ENCODE measurements around the gene POC5. TPM values are rescaled to one million over a fixed set of nuclear protein-coding genes. Genes with fewer than 3 reads are reported as not detected.

Gene POC5
- total RNA-seq, 1 donor from 2014 or later, result 11.8 TPM

- Mint-ChIP-seq H3K4me3 (ENCODE audit: unreplicated experiment) (peak overlapping the region; percentile 100), H3K27me3 (ENCODE audit: unreplicated experiment) (peaks cover 19% of the 10 kb centered on the region), H3K36me3 (ENCODE audit: unreplicated experiment) (peaks cover 6% of the 10 kb centered on the region), H3K4me1 (ENCODE audit: unreplicated experiment) (peaks cover 24% of the 10 kb centered on the region), H3K27ac (ENCODE audit: unreplicated experiment) (peak overlapping the region; percentile 98), H3K9me3 (ENCODE audit: unreplicated experiment) (no peaks in the 10 kb centered on the region)
- TF ChIP-seq, protein P1, sequence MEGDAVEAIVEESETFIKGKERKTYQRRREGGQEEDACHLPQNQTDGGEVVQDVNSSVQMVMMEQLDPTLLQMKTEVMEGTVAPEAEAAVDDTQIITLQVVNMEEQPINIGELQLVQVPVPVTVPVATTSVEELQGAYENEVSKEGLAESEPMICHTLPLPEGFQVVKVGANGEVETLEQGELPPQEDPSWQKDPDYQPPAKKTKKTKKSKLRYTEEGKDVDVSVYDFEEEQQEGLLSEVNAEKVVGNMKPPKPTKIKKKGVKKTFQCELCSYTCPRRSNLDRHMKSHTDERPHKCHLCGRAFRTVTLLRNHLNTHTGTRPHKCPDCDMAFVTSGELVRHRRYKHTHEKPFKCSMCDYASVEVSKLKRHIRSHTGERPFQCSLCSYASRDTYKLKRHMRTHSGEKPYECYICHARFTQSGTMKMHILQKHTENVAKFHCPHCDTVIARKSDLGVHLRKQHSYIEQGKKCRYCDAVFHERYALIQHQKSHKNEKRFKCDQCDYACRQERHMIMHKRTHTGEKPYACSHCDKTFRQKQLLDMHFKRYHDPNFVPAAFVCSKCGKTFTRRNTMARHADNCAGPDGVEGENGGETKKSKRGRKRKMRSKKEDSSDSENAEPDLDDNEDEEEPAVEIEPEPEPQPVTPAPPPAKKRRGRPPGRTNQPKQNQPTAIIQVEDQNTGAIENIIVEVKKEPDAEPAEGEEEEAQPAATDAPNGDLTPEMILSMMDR (IDR thresholded peaks at IDR 0.05), result no peak
- no peak for DNase-seq (ENCODE audit: extremely low spot score, unreplicated experiment)
Observed at GRCh38 chr5:75716715-75717081, 539 bp downstream of the POC5 start.

GRCh38 chr5:75712091-75712490 lies 5.1 kb downstream of the POC5 start:
- Mint-ChIP-seq H3K4me3 (ENCODE audit: unreplicated experiment) (no peak overlapping the region), H3K27ac (ENCODE audit: unreplicated experiment) (no peak overlapping the region), H3K4me1 (ENCODE audit: unreplicated experiment) (peaks cover 20% of the 10 kb centered on the region), H3K9me3 (ENCODE audit: unreplicated experiment) (no peaks in the 10 kb centered on the region), H3K36me3 (ENCODE audit: unreplicated experiment) (peaks cover 6% of the 10 kb centered on the region), H3K27me3 (ENCODE audit: unreplicated experiment) (no peaks in the 10 kb centered on the region)
- no peak for DNase-seq (ENCODE audit: extremely low spot score, unreplicated experiment)
- TF ChIP-seq, protein P1 (IDR thresholded peaks at IDR 0.05), result no peak

DNA sequence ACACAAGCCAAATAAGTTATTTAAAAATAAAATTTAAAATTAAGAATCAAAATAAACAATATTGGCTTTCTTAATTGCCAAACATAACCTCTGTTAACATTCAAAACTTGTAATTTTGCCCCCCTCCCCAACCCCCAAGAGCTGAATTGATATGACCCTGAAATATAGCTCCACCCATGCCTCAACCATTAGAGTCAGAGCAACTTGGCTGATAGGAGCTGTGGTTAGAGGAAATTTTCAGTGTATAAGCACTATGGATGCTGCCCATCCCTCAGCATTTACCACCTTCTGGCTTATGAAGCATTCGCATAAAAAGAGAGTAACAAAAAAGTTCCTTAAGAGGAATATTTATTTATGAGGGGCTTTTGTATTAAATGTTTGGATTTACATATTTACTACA lies 6.1 kb downstream of the POC5 start:
- no peaks in the 10 kb centered on the region for H3K27me3 Mint-ChIP-seq (ENCODE audit: unreplicated experiment)
- no peak overlapping the region for H3K27ac Mint-ChIP-seq (ENCODE audit: unreplicated experiment)
- DNase-seq (ENCODE audit: extremely low spot score, unreplicated experiment), result no peak
- H3K9me3 Mint-ChIP-seq (ENCODE audit: unreplicated experiment), result no peaks in the 10 kb centered on the region
- peaks cover 12% of the 10 kb centered on the region for H3K4me1 Mint-ChIP-seq (ENCODE audit: unreplicated experiment)
- no peak overlapping the region for H3K4me3 Mint-ChIP-seq (ENCODE audit: unreplicated experiment)
- H3K36me3 Mint-ChIP-seq (ENCODE audit: unreplicated experiment), result peaks cover 6% of the 10 kb centered on the region
- TF ChIP-seq, protein P1 (IDR thresholded peaks at IDR 0.05), result no peak

GRCh38 chr5:75710637-75711036 lies 6.6 kb downstream of the POC5 start:
- TF ChIP-seq, protein P1 (IDR thresholded peaks at IDR 0.05), result no peak
- no peak for DNase-seq (ENCODE audit: extremely low spot score, unreplicated experiment)
- Mint-ChIP-seq H3K4me3 (ENCODE audit: unreplicated experiment) (no peak overlapping the region), H3K27me3 (ENCODE audit: unreplicated experiment) (no peaks in the 10 kb centered on the region), H3K4me1 (ENCODE audit: unreplicated experiment) (peaks cover 8% of the 10 kb centered on the region), H3K27ac (ENCODE audit: unreplicated experiment) (no peak overlapping the region), H3K9me3 (ENCODE audit: unreplicated experiment) (no peaks in the 10 kb centered on the region), H3K36me3 (ENCODE audit: unreplicated experiment) (peaks cover 6% of the 10 kb centered on the region)

DNA sequence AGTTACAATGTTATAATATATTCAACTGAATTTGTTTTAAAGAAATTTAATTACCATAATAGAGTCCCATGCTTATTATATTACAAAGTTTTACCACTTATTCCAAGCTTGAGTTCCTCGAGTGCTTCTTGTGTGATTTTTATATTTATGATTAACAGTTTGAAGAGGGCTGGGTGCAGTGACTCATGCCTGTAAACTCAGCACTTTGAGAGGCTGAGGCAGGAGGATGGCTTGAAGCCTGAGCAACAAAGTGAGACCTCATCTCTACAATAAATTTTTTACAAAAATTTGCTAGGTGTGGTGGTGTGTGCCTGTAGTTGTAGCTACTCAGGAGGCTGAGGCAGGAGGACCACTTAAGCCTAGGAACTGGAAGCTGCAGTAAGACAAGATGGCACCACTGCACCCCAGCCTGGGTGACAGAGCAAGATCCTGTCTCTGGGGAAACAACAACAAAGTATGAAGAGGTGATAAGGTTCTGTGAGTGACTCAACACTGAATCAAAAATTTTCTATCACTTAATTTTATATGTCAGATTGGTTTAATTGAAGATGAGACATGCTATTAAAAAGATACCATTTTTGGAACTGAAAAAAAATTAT lies 9.2 kb downstream of the POC5 start:
- H3K36me3 Mint-ChIP-seq (ENCODE audit: unreplicated experiment), result peaks cover 10% of the 10 kb centered on the region
- H3K4me3 Mint-ChIP-seq (ENCODE audit: unreplicated experiment), result no peak overlapping the region
- no peaks in the 10 kb centered on the region for H3K27me3 Mint-ChIP-seq (ENCODE audit: unreplicated experiment)
- no peak overlapping the region for H3K27ac Mint-ChIP-seq (ENCODE audit: unreplicated experiment)
- no peak for DNase-seq (ENCODE audit: extremely low spot score, unreplicated experiment)
- no peaks in the 10 kb centered on the region for H3K9me3 Mint-ChIP-seq (ENCODE audit: unreplicated experiment)
- TF ChIP-seq, protein P1 (IDR thresholded peaks at IDR 0.05), result no peak
- H3K4me1 Mint-ChIP-seq (ENCODE audit: unreplicated experiment), result no peaks in the 10 kb centered on the region
